ENCODE data around the gene PLEKHM3. TPM values are rescaled to one million over a fixed set of nuclear protein-coding genes. Genes with fewer than 3 reads are reported as not detected.

Gene PLEKHM3
- total RNA-seq, 2 experiments from 2014 or later = 11.3 to 11.6 TPM

DNA sequence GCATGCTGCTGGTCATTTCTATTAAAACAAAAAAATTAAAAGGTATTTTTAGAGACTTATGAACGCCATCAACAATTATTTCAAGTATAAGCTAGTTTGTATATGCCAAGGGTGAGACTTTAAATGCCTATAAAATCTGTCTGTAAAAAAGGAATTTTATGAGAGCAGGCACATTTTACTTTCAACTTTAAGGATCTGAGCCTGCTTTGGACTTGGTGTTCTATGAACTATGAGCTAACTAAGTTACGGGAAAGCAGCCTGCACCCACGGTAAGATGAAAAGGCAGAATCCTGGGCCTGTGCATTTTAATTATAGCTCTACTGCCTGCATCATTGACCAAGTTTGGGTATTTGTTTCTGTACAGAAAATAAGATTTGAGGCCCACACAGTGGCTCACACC is 95.4 kb downstream of the PLEKHM3 start:
- no peak overlapping the region for H3K4me3 ChIP-seq (ENCODE audit: low read length)
- peaks cover 38% of the 10 kb centered on the region for H3K36me3 Mint-ChIP-seq (ENCODE audit: low read depth)
- POLR2A ChIA-PET = no interaction called here
- ATAC-seq (ENCODE audit: poor library complexity) = no peak
- TF ChIP-seq, protein P1, sequence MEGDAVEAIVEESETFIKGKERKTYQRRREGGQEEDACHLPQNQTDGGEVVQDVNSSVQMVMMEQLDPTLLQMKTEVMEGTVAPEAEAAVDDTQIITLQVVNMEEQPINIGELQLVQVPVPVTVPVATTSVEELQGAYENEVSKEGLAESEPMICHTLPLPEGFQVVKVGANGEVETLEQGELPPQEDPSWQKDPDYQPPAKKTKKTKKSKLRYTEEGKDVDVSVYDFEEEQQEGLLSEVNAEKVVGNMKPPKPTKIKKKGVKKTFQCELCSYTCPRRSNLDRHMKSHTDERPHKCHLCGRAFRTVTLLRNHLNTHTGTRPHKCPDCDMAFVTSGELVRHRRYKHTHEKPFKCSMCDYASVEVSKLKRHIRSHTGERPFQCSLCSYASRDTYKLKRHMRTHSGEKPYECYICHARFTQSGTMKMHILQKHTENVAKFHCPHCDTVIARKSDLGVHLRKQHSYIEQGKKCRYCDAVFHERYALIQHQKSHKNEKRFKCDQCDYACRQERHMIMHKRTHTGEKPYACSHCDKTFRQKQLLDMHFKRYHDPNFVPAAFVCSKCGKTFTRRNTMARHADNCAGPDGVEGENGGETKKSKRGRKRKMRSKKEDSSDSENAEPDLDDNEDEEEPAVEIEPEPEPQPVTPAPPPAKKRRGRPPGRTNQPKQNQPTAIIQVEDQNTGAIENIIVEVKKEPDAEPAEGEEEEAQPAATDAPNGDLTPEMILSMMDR (IDR thresholded peaks at IDR 0.05) = no peak
- peaks cover 14% of the 10 kb centered on the region for H3K36me3 ChIP-seq (ENCODE audit: insufficient read depth, low read length)
- CTCF ChIA-PET = no interaction called here
- no peak overlapping the region for H3K27ac Mint-ChIP-seq
- no peak overlapping the region for H3K4me3 Mint-ChIP-seq
- H3K27ac ChIP-seq (ENCODE audit: low read depth in 1 of 2, low read length in 2 of 2) = no peak overlapping the region
- DNase-seq = no peak
- no peaks in the 10 kb centered on the region for H3K9me3 Mint-ChIP-seq
- H3K27me3 Mint-ChIP-seq = no peaks in the 10 kb centered on the region
- peaks cover 19% of the 10 kb centered on the region for H3K4me1 Mint-ChIP-seq (ENCODE audit: low read depth)
- H3K27me3 ChIP-seq (ENCODE audit: control insufficient read depth in 1 of 2, insufficient read depth in 2 of 2, low read length in 2 of 2) = no peaks in the 10 kb centered on the region
- H3K4me1 ChIP-seq (ENCODE audit: insufficient read depth, low read length) = peaks cover 4% of the 10 kb centered on the region
- no peaks in the 10 kb centered on the region for H3K9me3 ChIP-seq (ENCODE audit: control insufficient read depth in 1 of 2, insufficient read depth in 1 of 2, low read length in 2 of 2)
- intact Hi-C loops (cut with DNase I, micrococcal nuclease) = no loop called here

DNA sequence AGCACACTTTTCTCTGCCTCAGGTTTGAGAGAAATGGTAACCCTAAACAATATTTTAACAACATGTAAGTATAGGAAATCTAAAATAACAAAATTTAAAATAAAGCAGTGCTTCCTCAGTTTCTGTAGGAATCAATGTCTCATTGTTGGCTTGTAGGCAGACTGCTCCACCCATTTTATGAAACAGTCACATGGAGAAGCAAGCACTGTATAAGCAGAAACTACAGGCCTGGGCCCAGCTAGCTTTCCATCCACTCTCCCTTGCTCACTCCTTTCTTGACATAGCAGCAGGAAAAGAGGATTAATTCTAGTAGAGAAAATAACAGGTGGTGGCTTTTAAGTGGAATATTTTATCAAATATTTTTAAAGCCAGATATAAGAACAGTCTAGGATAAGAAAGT is 97.2 kb downstream of the PLEKHM3 start:
- Histone ChIP-seq H3K4me1 (ENCODE audit: insufficient read depth, low read length) (peaks cover 4% of the 10 kb centered on the region), H3K27me3 (ENCODE audit: control insufficient read depth in 1 of 2, insufficient read depth in 2 of 2, low read length in 2 of 2) (no peaks in the 10 kb centered on the region), H3K27ac (ENCODE audit: low read depth in 1 of 2, low read length in 2 of 2) (no peak overlapping the region), H3K9me3 (ENCODE audit: control insufficient read depth in 1 of 2, insufficient read depth in 1 of 2, low read length in 2 of 2) (no peaks in the 10 kb centered on the region), H3K4me3 (ENCODE audit: low read length) (no peak overlapping the region), H3K36me3 (ENCODE audit: insufficient read depth, low read length) (peaks cover 14% of the 10 kb centered on the region)
- no peak overlapping the region for H3K27ac Mint-ChIP-seq
- peaks cover 24% of the 10 kb centered on the region for H3K4me1 Mint-ChIP-seq (ENCODE audit: low read depth)
- TF ChIP-seq, protein P1 (IDR thresholded peaks at IDR 0.05) = no peak
- ATAC-seq (ENCODE audit: poor library complexity) (no peak), DNase-seq (no peak)
- intact Hi-C loops (cut with DNase I, micrococcal nuclease) = no loop called here
- H3K36me3 Mint-ChIP-seq (ENCODE audit: low read depth) = peaks cover 42% of the 10 kb centered on the region
- H3K4me3 Mint-ChIP-seq = no peak overlapping the region
- ChIA-PET POLR2A (no interaction called here), CTCF (no interaction called here)
- no peaks in the 10 kb centered on the region for H3K9me3 Mint-ChIP-seq
- H3K27me3 Mint-ChIP-seq = no peaks in the 10 kb centered on the region

DNA sequence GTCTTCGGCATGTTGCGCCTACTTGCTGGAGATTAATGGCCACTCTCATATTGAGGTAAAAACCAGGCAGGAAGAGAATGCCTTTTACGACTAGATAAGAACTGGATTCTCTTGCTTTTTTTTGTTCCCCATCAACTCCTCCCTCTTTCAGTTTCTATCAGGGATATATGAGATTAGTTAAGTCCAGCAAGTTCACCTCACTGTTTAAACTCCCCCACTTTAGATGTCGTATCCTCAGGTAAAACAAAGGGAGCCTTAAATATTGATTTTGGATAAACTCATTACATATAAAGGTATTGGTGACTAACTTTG is 98.4 kb downstream of the PLEKHM3 start:
- no peaks in the 10 kb centered on the region for H3K27me3 ChIP-seq (ENCODE audit: control insufficient read depth in 1 of 2, insufficient read depth in 2 of 2, low read length in 2 of 2)
- H3K4me1 Mint-ChIP-seq (ENCODE audit: low read depth) = peaks cover 24% of the 10 kb centered on the region
- H3K4me3 ChIP-seq (ENCODE audit: low read length) = no peak overlapping the region
- H3K27ac Mint-ChIP-seq = no peak overlapping the region
- no peak overlapping the region for H3K27ac ChIP-seq (ENCODE audit: low read depth in 1 of 2, low read length in 2 of 2)
- peaks cover 14% of the 10 kb centered on the region for H3K36me3 ChIP-seq (ENCODE audit: insufficient read depth, low read length)
- no peak for DNase-seq
- intact Hi-C loops (cut with DNase I, micrococcal nuclease) = no loop called here
- H3K9me3 Mint-ChIP-seq = no peaks in the 10 kb centered on the region
- peaks cover 45% of the 10 kb centered on the region for H3K36me3 Mint-ChIP-seq (ENCODE audit: low read depth)
- POLR2A ChIA-PET = no interaction called here
- peaks cover 4% of the 10 kb centered on the region for H3K4me1 ChIP-seq (ENCODE audit: insufficient read depth, low read length)
- TF ChIP-seq, protein P1 (IDR thresholded peaks at IDR 0.05) = no peak
- H3K4me3 Mint-ChIP-seq = no peak overlapping the region
- no peaks in the 10 kb centered on the region for H3K9me3 ChIP-seq (ENCODE audit: control insufficient read depth in 1 of 2, insufficient read depth in 1 of 2, low read length in 2 of 2)
- ATAC-seq (ENCODE audit: poor library complexity) = no peak
- H3K27me3 Mint-ChIP-seq = no peaks in the 10 kb centered on the region
- CTCF ChIA-PET = no interaction called here

Measured in CD4-positive, alpha-beta T cell (primary cell).